Muscle layer of duodenum (tissue), 2 donors: ENCODE results near the gene GUCY1A1.

Experiments used
- H3K27ac ChIP-seq: one replicate; pipeline ENCODE4 v1.7.0; 2013; ENCODE audit warnings: mild to moderate bottlenecking, low read length
- H3K27me3 ChIP-seq: one replicate; pipeline ENCODE4 v1.7.0; 2013; ENCODE audit warnings: low read depth, mild to moderate bottlenecking, control low read depth, low read length
- H3K36me3 ChIP-seq, 2 donors: one replicate each; pipeline ENCODE4 v1.7.0; 2013; ENCODE audit warnings: low read length in 2 of 2, control low read depth in 1 of 2, mild to moderate bottlenecking in 1 of 2; ENCODE audit not compliant: insufficient read depth in 2 of 2, control insufficient read depth in 1 of 2
- H3K4me1 ChIP-seq, 2 donors: one replicate each; pipeline ENCODE4 v1.7.0; 2013; ENCODE audit warnings: low read length in 2 of 2, mild to moderate bottlenecking in 2 of 2, control low read depth in 1 of 2, moderate library complexity in 1 of 2; ENCODE audit not compliant: insufficient read depth in 2 of 2, control insufficient read depth in 1 of 2
- H3K4me3 ChIP-seq, 2 donors: one replicate each; pipeline ENCODE4 v1.7.0; 2013; ENCODE audit warnings: low read length in 2 of 2, low read depth in 1 of 2, mild to moderate bottlenecking in 1 of 2
- H3K9me3 ChIP-seq, 2 donors: one replicate each; pipeline ENCODE4 v1.7.0; 2013; ENCODE audit warnings: low read length in 2 of 2, control low read depth in 1 of 2, mild to moderate bottlenecking in 1 of 2; ENCODE audit not compliant: control insufficient read depth in 1 of 2
- donor health status: healthy.

Gene GUCY1A1

GRCh38 chr4:155679343-155679742 lies 12.7 kb downstream of the GUCY1A1 start:
- H3K27ac ChIP-seq, result no peak overlapping the region
- no peaks in the 10 kb centered on the region for H3K9me3 ChIP-seq

DNA sequence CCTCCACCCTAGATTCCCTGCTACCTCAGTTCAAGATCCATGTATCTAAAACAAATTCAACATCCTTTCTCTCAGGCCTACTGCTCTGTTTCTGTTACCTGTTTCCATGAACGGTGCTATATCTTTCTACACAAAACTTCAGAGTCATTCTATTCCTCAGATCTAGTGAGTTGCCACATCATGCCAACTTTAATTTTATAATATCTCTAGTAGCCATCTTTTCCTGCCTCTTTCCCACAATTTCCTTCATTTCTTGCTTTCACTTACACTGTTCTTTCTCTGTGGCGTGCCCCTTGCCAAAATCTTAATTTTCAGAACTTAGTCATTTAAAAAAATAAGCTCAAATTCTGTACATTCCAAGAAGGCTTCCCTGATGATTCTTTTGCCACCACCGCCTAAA lies 15.2 kb downstream of the GUCY1A1 start:
- Histone ChIP-seq H3K9me3 (no peaks in the 10 kb centered on the region), H3K36me3 (no peaks in the 10 kb centered on the region), H3K4me3 (no peak overlapping the region), H3K27ac (peak overlapping the region; percentile 53), H3K4me1 (peaks cover 0 to 18% of the 10 kb centered on the region in 2 donors), H3K27me3 (no peaks in the 10 kb centered on the region)

More at GRCh38 chr4:155679343-155679742, 12.7 kb downstream of the GUCY1A1 start:
- Histone ChIP-seq H3K27me3 (no peaks in the 10 kb centered on the region), H3K4me3 (no peak overlapping the region), H3K4me1 (peaks cover 0 to 25% of the 10 kb centered on the region in 2 donors), H3K36me3 (no peaks in the 10 kb centered on the region)

GRCh38 chr4:155684423-155684822 lies 17.8 kb downstream of the GUCY1A1 start:
- Histone ChIP-seq H3K4me1 (peaks cover 6 to 8% of the 10 kb centered on the region in 2 donors), H3K9me3 (no peaks in the 10 kb centered on the region), H3K27me3 (no peaks in the 10 kb centered on the region), H3K4me3 (no peak overlapping the region), H3K27ac (no peak overlapping the region), H3K36me3 (no peaks in the 10 kb centered on the region)

GRCh38 chr4:155684892-155685541 lies 18.4 kb downstream of the GUCY1A1 start:
- peaks cover 6 to 8% of the 10 kb centered on the region in 2 donors for H3K4me1 ChIP-seq
- H3K27me3 ChIP-seq, result no peaks in the 10 kb centered on the region
- H3K36me3 ChIP-seq, result no peaks in the 10 kb centered on the region
- no peaks in the 10 kb centered on the region for H3K9me3 ChIP-seq
- no peak overlapping the region for H3K4me3 ChIP-seq
- no peak overlapping the region for H3K27ac ChIP-seq

DNA sequence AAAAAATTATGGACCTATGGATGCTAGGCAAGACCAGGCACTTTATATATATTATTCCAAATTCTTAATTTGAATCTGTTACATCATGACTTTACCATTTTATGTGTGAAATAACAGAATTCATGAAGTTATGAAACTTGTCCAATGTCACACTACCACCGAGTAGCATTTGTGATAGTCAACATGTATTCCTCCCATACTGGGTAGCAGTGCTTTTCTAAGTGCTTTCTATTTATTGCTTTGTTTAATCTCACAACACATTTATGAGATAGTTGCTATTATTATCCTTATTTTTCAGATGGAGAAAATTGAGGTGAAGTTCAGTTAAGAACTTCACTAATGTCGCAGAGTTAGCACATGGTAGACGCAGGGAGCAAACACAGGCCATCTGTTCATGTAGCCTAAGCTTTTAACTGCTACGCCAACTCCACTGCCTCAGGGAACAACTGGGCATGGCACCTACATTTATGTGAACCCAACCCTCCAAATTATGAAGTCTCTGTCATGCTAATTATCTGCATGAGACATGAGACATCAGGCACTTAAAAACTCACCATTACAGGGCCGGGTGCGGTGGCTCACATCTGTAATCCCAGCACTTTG lies 20.8 kb downstream of the GUCY1A1 start:
- H3K27me3 ChIP-seq, result no peaks in the 10 kb centered on the region
- H3K27ac ChIP-seq, result no peak overlapping the region
- H3K36me3 ChIP-seq, result no peaks in the 10 kb centered on the region
- H3K4me1 ChIP-seq, result peaks cover 8 to 11% of the 10 kb centered on the region in 2 donors
- no peaks in the 10 kb centered on the region for H3K9me3 ChIP-seq
- H3K4me3 ChIP-seq, result no peak overlapping the region

DNA sequence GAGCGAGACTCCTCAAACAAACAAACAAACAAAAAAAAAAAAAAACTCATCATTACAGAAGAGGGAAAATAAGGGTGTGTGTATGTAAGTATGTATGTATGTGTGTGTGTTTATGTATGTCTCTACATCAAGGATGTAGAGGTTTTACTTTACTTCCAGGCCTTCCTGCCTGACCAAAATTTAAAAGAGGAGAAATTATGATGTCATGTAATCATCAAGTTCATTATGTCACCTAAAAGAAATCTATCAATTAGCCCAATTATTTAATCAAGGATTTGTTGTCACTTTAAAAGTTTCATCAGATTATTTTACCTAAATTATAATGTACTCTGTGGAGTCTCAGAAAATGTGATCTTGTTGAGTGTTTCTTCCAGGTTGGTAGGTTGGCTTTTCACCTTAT lies 21.6 kb downstream of the GUCY1A1 start:
- H3K4me1 ChIP-seq, result peaks cover 8 to 11% of the 10 kb centered on the region in 2 donors

DNA sequence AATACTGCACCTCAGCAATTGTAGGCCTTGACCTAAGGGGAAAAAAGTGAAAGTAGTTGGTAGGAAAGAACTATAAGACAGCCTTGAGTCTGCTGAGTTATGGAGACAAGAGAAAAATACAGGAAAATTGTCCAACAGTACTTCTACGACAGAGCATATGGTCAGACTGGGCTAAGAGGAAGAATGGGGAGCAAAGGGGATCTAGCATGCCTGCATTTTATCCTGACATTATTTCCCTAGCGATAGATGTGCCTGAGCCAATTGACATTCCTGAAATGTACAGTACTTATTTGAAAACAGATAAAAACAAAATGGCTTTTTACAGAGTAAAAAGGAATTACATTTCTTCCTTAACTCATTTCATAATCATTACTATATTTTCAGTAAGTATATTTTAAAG lies 22.2 kb downstream of the GUCY1A1 start:
- H3K36me3 ChIP-seq, result no peaks in the 10 kb centered on the region
- H3K9me3 ChIP-seq, result no peaks in the 10 kb centered on the region
- H3K27ac ChIP-seq, result no peak overlapping the region
- no peak overlapping the region for H3K4me3 ChIP-seq
- H3K27me3 ChIP-seq, result no peaks in the 10 kb centered on the region
- H3K4me1 ChIP-seq, result peaks cover 11 to 12% of the 10 kb centered on the region in 2 donors

More for the DNA sequence above, 21.6 kb downstream of the GUCY1A1 start:
- Histone ChIP-seq H3K27ac (no peak overlapping the region), H3K4me3 (no peak overlapping the region), H3K36me3 (no peaks in the 10 kb centered on the region), H3K9me3 (no peaks in the 10 kb centered on the region), H3K27me3 (no peaks in the 10 kb centered on the region)

- H3K9me3 ChIP-seq, result no peaks in the 10 kb centered on the region
- no peaks in the 10 kb centered on the region for H3K27me3 ChIP-seq
- no peak overlapping the region for H3K27ac ChIP-seq
- H3K36me3 ChIP-seq, result no peaks in the 10 kb centered on the region
- no peak overlapping the region for H3K4me3 ChIP-seq
- peaks cover 11 to 12% of the 10 kb centered on the region in 2 donors for H3K4me1 ChIP-seq
Measured at GRCh38 chr4:155690044-155690837, 23.6 kb downstream of the GUCY1A1 start.

DNA sequence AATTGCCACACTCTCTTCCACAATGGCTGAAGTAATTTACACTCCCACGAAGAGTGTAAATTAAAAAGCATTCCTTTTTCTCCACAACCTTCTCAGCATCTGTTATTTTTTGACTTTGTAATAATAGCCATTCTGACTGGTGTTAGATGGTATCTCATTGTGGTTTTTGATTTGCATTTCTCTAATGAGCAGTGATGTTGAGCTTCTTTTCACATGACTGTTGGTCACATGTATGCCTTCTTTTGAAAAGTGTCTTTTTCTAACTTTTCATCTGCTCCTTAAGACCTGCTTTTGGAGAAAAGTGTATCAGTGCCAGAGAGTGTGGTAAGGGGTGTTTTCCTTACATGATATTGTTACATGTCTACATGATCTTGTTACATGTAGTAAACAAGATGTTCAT lies 25.7 kb downstream of the GUCY1A1 start:
- Histone ChIP-seq H3K36me3 (no peaks in the 10 kb centered on the region), H3K4me1 (peaks cover 11 to 12% of the 10 kb centered on the region in 2 donors), H3K27ac (no peak overlapping the region), H3K4me3 (no peak overlapping the region), H3K9me3 (no peaks in the 10 kb centered on the region), H3K27me3 (no peaks in the 10 kb centered on the region)

DNA sequence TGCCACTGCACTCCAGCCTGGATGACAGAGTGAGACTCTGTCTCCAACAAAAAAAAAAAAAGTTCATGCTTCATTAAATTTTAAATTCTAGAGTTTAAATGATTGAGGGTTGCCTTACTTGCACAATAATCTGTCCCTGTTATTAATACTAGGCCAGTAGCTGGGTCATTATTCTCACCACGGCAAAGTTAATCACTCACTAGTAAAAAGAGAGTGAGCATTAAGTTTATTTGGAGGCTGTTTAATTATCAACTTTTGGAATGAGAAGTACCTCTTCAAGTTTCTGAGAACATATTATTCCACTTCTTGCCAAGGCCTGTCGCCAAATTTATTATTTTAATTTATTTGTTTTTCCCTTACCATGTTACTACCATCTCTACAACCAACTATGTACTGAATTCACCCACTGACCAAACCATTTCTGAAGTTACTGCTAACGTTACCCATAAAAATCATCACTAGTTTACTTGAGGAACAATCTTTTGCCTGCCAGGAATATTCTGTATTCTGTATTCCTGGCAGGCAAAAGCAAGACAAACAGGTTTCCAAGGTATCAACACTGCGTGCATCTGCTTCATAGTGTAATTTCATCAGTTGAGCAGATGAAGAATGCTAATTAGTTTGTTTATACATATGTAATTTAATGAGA lies 26.5 kb downstream of the GUCY1A1 start:
- no peak overlapping the region for H3K4me3 ChIP-seq

More for the DNA sequence above, 26.5 kb downstream of the GUCY1A1 start:
- peaks cover 12 to 15% of the 10 kb centered on the region in 2 donors for H3K4me1 ChIP-seq
- H3K27me3 ChIP-seq, result no peaks in the 10 kb centered on the region
- no peaks in the 10 kb centered on the region for H3K9me3 ChIP-seq
- H3K27ac ChIP-seq, result no peak overlapping the region
- H3K36me3 ChIP-seq, result no peaks in the 10 kb centered on the region
